GM23248 (cell line): ENCODE data around the gene CDKAL1. TPM values are rescaled to one million over a fixed set of nuclear protein-coding genes. Genes with fewer than 3 reads are reported as not detected.

ENCODE experiments used
- DNase-seq: peaks from one replicate; pipeline ENCODE4 v3.0.0-alpha.2; 2015
- H2AFZ ChIP-seq: fragments of 200-600 bp; sonication (generic); 2 replicates; pipeline ENCODE4 v1.6.1; 2016; ENCODE audit warnings: antibody characterized with exemption
- H3F3A ChIP-seq: fragments of 200-600 bp; sonication (generic); 2 replicates; pipeline ENCODE4 v1.6.1; 2016; ENCODE audit warnings: mild to moderate bottlenecking, antibody characterized with exemption, mixed run types; ENCODE audit not compliant: insufficient read depth
- H3K27ac ChIP-seq: fragments of 200-600 bp; sonication (generic); 2 replicates; pipeline ENCODE4 v1.5.1; 2016; ENCODE audit warnings: mild to moderate bottlenecking
- H3K27me3 ChIP-seq: fragments of 200-600 bp; sonication (generic); replicated peaks from 2 replicates; pipeline ENCODE4 v1.6.1; 2016; ENCODE audit warnings: mild to moderate bottlenecking; ENCODE audit not compliant: insufficient read depth
- H3K36me3 ChIP-seq: fragments of 200-600 bp; sonication (generic); 2 replicates; pipeline ENCODE4 v1.6.1; 2016; ENCODE audit warnings: low read depth, mild to moderate bottlenecking
- H3K4me1 ChIP-seq: fragments of 200-600 bp; sonication (generic); 2 replicates; pipeline ENCODE4 v1.6.1; 2016; ENCODE audit warnings: mild to moderate bottlenecking; ENCODE audit not compliant: insufficient read depth
- H3K4me2 ChIP-seq: fragments of 200-600 bp; sonication (generic); one replicate; pipeline ENCODE4 v1.6.1; 2016; ENCODE audit warnings: mild to moderate bottlenecking; ENCODE audit not compliant: unreplicated experiment
- H3K4me3 ChIP-seq: fragments of 200-600 bp; sonication (generic); 2 replicates; pipeline ENCODE4 v1.5.1; 2016; ENCODE audit warnings: mild to moderate bottlenecking
- H3K79me2 ChIP-seq: fragments of 200-600 bp; sonication (generic); 2 replicates; pipeline ENCODE4 v1.6.1; 2016; ENCODE audit warnings: mild to moderate bottlenecking; ENCODE audit not compliant: insufficient read depth
- H3K9ac ChIP-seq: fragments of 200-600 bp; sonication (generic); 2 replicates; pipeline ENCODE4 v1.6.1; 2016; ENCODE audit warnings: mild to moderate bottlenecking
- H3K9me2 ChIP-seq: fragments of 200-600 bp; sonication (generic); 2 replicates; pipeline ENCODE4 v1.6.1; 2016; ENCODE audit warnings: mixed run types, mild to moderate bottlenecking, moderate library complexity; ENCODE audit not compliant: insufficient read depth
- H3K9me3 ChIP-seq: fragments of 200-600 bp; sonication (generic); one replicate; pipeline ENCODE4 v1.6.1; 2017; ENCODE audit warnings: low read depth
- H4K20me1 ChIP-seq: fragments of 200-600 bp; sonication (generic); 2 replicates; pipeline ENCODE4 v1.6.0; 2016; ENCODE audit not compliant: insufficient read depth
- EZH2 ChIP-seq: fragments of 200-600 bp; sonication (generic); IDR thresholded peaks from 2 replicates; pipeline ENCODE4 v1.6.1; 2018; ENCODE audit warnings: antibody characterized with exemption, mild to moderate bottlenecking; ENCODE audit not compliant: insufficient read depth, poor library complexity, severe bottlenecking
- EZH2phosphoT487 ChIP-seq: fragments of 200-600 bp; sonication (generic); IDR thresholded peaks from 2 replicates; pipeline ENCODE4 v1.6.1; 2018; ENCODE audit warnings: antibody characterized with exemption, moderate library complexity, mild to moderate bottlenecking, low read depth; ENCODE audit not compliant: insufficient read depth
- WGBS, 2 experiments: methylation state at CpG; one replicate each; pipeline ENCODE4 v1.1.6; 2015 to 2017; ENCODE audit warnings: low lambda C conversion rate in 2 of 2, low coverage in 1 of 2; ENCODE audit errors: missing lambda C conversion rate in 2 of 2; 5-methylcytosine and 5-hydroxymethylcytosine counted together
- in situ Hi-C: fragments of 300-500 bp; cut with MboI; formaldehyde crosslinking; loops from 2 replicates; pipeline ENCODE4 v1.15.0; 2020
- polyA plus RNA-seq: library from polyadenylated mRNA; unstranded; fragments of >200 nt; fragmentation: Nextera tagmentation; extraction: Ambion mirVana; gene quantifications from 2 replicates; pipeline ENCODE4 v1.2.1, GENCODE V29; 2016
- total RNA-seq: library from RNA; depleted of rRNA; stranded (reverse); fragments of >200 nt; shearing (Covaris generic); gene quantifications from 2 replicates; pipeline ENCODE4 v1.2.3, GENCODE V29; 2014

CDKAL1 gene
- total and polyA plus RNA-seq, 2 experiments from 2014 or later = 7.5 to 10.8 TPM

DNA sequence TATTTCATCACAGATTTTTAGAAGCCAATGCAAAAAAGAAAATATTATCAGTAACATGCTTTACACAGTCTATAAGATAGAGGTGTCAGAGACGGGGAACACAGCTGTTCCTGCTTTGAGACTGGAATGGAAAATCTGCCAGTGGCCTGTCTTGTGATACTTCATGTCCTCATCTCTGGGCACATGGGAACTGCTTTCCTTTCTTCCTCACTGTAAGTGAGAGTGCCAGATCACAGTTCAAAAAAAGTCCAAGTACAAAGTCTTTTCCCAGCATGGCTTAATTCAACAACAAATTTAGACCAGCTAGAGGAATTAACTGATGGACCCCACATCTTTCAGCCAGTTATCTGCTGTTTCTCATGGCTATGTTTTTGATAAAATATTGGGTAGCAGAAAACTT lies 490.4 kb downstream of the CDKAL1 start:
- Histone ChIP-seq H3K27ac (no peak overlapping the region), H4K20me1 (no peaks in the 10 kb centered on the region), H3K4me3 (no peak overlapping the region), H3K79me2 (no peaks in the 10 kb centered on the region), H2AFZ (no peak overlapping the region), H3K4me1 (peaks cover 20% of the 10 kb centered on the region), H3K36me3 (no peaks in the 10 kb centered on the region), H3K27me3 (no peaks in the 10 kb centered on the region), H3K9me2 (no peaks in the 10 kb centered on the region), H3K9me3 (no peaks in the 10 kb centered on the region), H3K9ac (no peak overlapping the region), H3F3A (no peaks in the 10 kb centered on the region), H3K4me2 (no peak overlapping the region)
- no peak for DNase-seq
- in situ Hi-C loops = no loop called here
- WGBS, 2 experiments = 42 to 75% methylated on average over 1 of the region's 1 CpG
- TF ChIP-seq EZH2 (no peak), EZH2phosphoT487 (no peak)

DNA sequence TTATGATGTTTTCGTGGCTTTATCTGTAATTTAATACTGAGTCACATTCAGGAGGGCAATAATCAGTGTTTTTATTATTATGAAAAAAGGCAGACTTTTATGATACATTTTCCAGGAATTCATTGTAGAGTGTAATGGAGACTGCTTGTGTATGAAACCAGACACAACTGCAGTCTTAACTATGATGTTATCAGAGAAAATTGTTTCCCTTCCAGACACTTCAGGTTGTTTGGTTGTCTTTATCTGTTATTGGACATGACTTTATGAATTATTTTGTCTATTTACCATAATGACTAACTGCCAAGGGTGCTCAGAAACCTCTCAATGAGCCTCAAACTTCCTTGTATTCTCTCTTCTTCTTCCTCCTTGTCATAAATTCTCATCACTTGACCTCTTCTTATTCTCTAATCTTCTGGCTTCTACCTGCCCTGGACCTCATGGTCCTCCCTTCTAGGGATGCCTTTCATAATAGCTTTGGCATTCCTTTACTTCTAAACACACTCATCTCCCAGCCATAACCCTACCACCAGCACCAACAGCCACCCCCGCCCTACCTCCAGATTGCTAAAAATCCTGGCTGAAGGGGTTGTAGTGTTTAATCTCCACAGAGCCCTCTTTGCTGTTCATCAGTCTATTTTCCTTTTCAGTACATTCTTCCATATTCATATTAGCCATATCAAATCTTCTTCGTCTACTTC lies 492.5 kb downstream of the CDKAL1 start:
- Histone ChIP-seq H3K27ac (peak overlapping the region; percentile 44), H3K27me3 (no peaks in the 10 kb centered on the region), H4K20me1 (no peaks in the 10 kb centered on the region), H3K9me3 (no peaks in the 10 kb centered on the region), H3K79me2 (no peaks in the 10 kb centered on the region), H3K4me2 (peak overlapping the region; percentile 61), H3K9ac (no peak overlapping the region), H3K4me3 (no peak overlapping the region), H3K9me2 (no peaks in the 10 kb centered on the region), H3K36me3 (no peaks in the 10 kb centered on the region), H3K4me1 (peaks cover 20% of the 10 kb centered on the region), H2AFZ (no peak overlapping the region), H3F3A (no peaks in the 10 kb centered on the region)
- 62 to 67% methylated on average over 3 of the region's 3 CpGs for WGBS, 2 experiments
- in situ Hi-C loops = no loop called here
- no peak for TF ChIP-seq EZH2
- TF ChIP-seq EZH2phosphoT487 = no peak
- DNase-seq = peak; percentile 61

DNA sequence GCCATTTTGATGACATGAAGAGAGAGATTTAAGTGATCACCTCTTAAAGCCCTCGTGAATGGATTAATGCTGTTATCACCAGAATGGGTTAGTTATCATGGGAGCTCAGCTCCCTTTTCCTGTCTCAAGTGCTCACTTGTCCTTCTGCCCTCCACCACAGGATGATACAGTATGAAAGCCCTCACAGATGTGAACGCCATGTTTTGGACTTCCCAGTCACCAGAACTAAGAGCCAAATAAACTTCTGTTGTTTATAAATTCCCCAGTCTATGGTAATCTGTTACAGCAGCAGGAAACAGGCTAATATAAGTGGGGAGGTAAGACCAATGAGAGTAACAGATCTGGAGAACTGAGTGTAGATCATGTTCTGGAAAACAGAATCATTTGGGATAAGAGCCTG lies 493.2 kb downstream of the CDKAL1 start:
- H3K9ac ChIP-seq = no peak overlapping the region
- H3K4me3 ChIP-seq = no peak overlapping the region
- H3K79me2 ChIP-seq = no peaks in the 10 kb centered on the region
- no peaks in the 10 kb centered on the region for H3K27me3 ChIP-seq
- no peak overlapping the region for H3K4me2 ChIP-seq
- no peaks in the 10 kb centered on the region for H3K9me3 ChIP-seq
- no peaks in the 10 kb centered on the region for H3K36me3 ChIP-seq
- H2AFZ ChIP-seq = no peak overlapping the region
- peaks cover under 1% of the 10 kb centered on the region for H3F3A ChIP-seq
- WGBS, 2 experiments = 53 to 56% methylated on average over 2 of the region's 2 CpGs
- no peaks in the 10 kb centered on the region for H3K9me2 ChIP-seq
- TF ChIP-seq EZH2 = no peak
- no peak for TF ChIP-seq EZH2phosphoT487
- DNase-seq = no peak
- in situ Hi-C loops = no loop called here
- H3K27ac ChIP-seq = no peak overlapping the region
- peaks cover 20% of the 10 kb centered on the region for H3K4me1 ChIP-seq
- no peaks in the 10 kb centered on the region for H4K20me1 ChIP-seq

DNA sequence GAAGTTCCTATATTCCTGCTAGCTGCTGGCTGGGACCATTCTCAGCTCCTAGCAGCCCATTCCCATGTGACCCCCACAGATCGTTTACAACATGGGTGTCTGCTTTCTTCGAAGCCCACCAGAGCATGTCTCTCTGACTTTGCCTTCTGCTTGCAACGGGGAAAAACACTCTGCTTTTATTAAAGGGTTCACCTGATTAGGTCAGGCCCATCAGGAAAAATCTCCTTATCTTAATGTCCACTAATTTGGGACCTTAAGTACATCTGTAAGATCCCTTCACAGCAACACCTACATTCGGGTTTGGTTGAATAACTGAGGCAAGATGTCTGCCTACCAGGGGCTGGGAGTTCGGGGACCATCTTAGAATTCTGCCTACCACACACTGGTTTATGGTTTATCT lies 496.9 kb downstream of the CDKAL1 start:
- in situ Hi-C loops = no loop called here
- Histone ChIP-seq H3K9me3 (no peaks in the 10 kb centered on the region), H3K27ac (no peak overlapping the region), H3F3A (peaks cover 24% of the 10 kb centered on the region), H3K4me3 (no peak overlapping the region), H3K4me1 (peaks cover 29% of the 10 kb centered on the region), H3K4me2 (no peak overlapping the region), H3K9ac (no peak overlapping the region), H3K79me2 (no peaks in the 10 kb centered on the region), H3K36me3 (no peaks in the 10 kb centered on the region), H3K9me2 (no peaks in the 10 kb centered on the region), H4K20me1 (no peaks in the 10 kb centered on the region), H2AFZ (no peak overlapping the region), H3K27me3 (no peaks in the 10 kb centered on the region)
- no peak for TF ChIP-seq EZH2
- no peak for TF ChIP-seq EZH2phosphoT487
- WGBS, 2 experiments = 96 to 97% methylated on average over 5 of the region's 5 CpGs
- no peak for DNase-seq
